ENCODE measurements around the gene DOCK1.
"Not testable (repeated sequence)": the region's sequence is repeated elsewhere in the genome, so short reads cannot be mapped to it uniquely, and the experiment has no call there.

Gene DOCK1

DNA sequence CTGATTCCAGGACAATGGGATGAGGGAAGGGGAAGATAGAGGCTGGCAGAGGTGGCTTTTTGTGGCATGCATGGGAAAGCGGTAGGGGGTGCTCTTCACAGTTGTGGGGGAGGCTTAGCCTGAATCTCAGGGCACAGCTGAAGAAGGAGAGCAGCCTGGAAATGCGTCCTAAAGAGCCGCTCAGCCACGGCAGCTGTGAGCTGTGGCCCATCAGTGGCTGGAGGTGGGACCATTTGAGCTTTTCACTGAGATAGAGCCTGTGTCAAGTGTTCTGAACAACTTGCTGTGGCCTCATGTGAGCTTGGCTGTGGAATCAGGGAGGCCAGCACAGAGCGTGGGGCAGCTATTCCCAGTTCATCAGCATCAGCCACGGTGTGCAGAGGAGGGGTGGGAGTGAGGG lies 391.5 kb downstream of the DOCK1 start:
- no peak for DNase-seq

- no peak for DNase-seq
Measured at GRCh38 chr10:127298381-127298780, 393.2 kb downstream of the DOCK1 start.

GRCh38 chr10:127299192-127299591 lies 394.0 kb downstream of the DOCK1 start:
- DNase-seq: not testable (repeated sequence)

DNA sequence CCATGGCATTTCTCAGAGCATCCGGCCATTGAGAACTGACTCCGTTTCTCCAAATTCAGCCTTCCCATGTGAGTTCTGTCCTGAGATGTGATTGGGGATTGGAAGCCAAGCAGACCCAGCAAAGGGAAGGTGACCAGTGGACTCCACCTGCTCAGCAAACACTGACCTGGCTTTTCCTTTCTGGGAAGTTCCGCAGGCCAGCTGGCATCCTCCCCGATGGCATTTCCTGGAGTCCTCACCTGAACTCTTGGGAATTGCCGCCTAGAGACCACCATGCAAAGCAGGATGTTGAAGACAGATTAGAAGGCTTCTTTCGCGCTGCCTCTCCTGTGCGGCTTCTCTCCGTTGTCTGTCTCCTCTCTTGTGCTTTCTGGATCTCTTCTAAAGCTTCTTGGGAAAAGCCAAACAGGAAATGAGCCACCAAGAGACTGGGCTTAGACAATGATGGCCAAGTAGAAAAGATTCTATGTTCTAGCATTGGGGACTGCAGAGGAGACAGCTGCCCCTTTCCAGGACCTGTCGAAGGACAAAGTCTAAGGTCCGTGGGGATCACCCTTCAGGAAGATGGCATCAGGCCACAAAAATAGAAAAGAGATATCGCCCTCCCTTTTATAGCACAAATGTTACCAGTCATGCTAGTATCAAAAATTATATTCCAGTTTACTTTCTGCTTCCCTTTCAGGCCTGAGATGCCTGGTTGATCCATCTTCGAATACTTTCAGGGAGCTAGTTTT lies 394.9 kb downstream of the DOCK1 start:
- no peak for DNase-seq

DNA sequence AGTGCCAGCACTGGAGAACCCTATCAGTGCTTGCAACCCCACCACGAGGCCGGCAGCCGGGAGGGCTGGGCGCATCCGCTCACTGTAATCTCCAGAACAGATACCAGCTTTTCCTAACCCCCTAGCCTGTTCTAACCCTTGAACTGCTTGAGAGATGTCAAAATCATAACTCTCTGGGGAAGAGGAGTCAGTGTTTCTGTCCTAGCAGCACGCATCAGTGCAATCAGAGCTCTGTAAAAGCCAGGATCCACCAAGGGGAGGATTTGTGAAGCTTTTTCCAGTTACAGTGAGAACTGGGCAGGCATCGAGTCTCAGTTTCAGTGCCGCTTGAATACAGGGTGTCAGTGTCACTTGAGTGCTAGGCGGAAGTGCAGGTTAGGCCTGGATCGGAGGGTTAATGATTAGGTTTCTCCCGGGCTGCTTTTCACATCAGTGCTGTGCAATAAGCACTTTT lies 395.7 kb downstream of the DOCK1 start:
- DNase-seq: no peak

- DNase-seq: no peak
Measured at GRCh38 chr10:127302343-127302742, 397.1 kb downstream of the DOCK1 start.

GRCh38 chr10:127303105-127303504 lies 397.9 kb downstream of the DOCK1 start:
- no peak for DNase-seq

- DNase-seq: no peak
Measured at GRCh38 chr10:127303746-127304145, 398.5 kb downstream of the DOCK1 start.

GRCh38 chr10:127306479-127306878 lies 401.3 kb downstream of the DOCK1 start:
- DNase-seq: no peak

- no peak for DNase-seq
Measured at GRCh38 chr10:127307338-127307737, 402.1 kb downstream of the DOCK1 start.

GRCh38 chr10:127308031-127308430 lies 402.8 kb downstream of the DOCK1 start:
- no peak for DNase-seq

DNA sequence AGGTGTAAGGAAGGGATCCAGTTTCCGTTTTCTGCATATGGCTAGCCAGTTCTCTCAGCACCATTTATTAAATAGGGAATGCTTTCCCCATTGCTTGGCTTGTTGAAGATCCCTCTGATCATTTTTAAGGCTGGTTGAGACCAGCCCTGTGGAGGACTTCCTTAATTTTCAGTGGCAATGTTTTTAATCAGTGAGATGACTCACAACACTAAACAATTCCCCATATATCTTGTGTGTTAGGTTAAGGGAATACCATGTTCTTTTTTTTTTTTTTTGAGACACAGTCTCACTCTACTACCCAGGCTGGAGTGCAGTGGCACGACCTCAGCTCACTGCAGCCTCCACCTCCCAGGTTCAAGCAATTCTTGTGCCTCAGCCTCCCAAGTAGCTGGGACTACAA lies 404.4 kb downstream of the DOCK1 start:
- not testable (repeated sequence) for DNase-seq

DNA sequence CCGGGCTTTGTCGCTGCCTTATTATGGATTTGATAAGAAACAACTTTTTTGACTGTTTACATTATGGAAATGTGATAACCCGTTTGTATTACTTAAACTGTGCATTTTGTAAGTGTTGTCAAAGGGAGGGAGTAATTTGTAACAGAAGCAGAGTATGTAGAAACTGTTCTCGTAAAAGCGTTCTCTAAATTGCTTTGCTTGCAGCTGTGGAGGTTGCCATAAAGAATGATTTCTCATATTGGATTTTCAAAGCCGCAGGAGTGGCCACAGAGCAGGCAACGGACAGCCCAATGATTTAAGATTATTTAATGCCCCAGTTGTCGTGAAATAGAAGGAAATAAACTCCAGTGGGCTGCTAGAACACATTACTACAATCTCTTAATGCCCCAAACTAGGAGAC lies 405.2 kb downstream of the DOCK1 start:
- no peak for DNase-seq

- no peak for DNase-seq
Measured at GRCh38 chr10:127310923-127311322, 405.7 kb downstream of the DOCK1 start.

DNA sequence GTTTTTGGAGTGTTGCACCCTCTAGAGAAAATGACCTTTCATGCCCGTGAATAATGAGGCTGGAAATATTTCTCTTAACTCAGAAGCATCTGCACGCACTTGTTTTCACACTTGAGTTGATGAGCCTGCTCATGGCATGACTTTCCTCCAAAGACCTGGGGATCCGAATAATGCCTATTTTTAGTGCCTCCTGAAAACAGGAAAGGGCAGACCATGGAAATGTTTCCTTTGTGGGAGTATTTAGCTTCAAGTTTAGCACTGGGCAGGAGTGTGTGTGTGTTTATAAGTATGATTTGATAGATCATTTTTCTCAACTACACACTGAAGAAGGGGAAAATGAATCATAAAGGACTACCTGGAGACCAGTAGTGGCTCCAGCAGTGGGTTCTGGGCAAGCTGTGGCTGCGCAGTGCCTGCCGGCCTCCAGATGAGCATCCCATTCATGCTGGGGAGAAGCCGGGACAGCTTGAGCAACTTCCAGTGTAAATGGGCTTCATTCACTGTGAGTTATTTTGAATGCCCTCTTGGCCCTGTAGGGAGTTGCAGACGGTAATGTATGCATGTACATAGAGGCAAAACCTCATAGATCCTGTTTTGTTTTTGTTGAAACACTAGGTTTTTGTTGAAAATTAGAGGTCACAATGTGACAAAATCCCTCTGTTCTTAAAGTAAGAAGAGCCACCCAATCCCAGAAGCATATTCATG lies 408.9 kb downstream of the DOCK1 start:
- DNase-seq: no peak

GRCh38 chr10:127314797-127315196 lies 409.6 kb downstream of the DOCK1 start:
- DNase-seq: no peak

GRCh38 chr10:127315888-127316287 lies 410.7 kb downstream of the DOCK1 start:
- DNase-seq: no peak

- DNase-seq: no peak
Measured at GRCh38 chr10:127318396-127318795, 413.2 kb downstream of the DOCK1 start.

DNA sequence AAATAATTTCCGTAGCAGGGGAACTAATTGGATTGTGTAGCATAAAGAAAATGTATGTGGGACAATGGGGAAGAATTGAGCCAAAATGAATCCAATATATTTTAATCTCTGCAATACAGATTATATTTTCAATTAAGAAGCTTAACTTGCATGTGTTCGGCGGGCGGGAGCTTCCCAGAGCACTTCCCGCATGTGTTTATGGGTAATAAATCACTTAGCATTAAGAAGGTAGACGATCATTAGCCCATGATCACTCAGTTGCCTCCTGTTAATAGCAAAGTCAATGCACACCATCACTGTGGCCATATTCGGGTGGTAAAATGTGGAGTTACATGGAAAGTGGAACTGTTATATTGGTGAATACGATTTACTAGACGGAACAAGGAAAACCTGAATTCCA lies 414.0 kb downstream of the DOCK1 start:
- no peak for DNase-seq

DNA sequence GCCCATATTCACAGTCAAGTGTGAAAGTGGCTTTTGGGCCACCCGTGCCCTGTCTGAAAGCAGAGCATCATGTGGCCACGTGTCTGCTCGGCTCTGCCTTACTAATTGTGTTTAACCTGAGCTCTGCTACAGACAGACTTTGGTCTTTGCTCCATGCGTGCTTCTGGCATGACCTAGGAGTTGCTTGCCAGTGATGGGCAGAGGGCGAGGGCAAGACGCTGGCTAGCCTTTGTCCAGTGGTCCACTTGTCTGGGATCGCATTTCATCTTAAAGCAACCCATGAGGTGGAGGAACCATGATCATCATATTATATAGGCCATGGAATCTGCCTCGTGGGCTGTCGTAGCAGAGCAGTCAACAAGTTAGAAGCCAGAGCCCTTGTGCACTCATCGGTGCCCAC lies 414.5 kb downstream of the DOCK1 start:
- no peak for DNase-seq

DNA sequence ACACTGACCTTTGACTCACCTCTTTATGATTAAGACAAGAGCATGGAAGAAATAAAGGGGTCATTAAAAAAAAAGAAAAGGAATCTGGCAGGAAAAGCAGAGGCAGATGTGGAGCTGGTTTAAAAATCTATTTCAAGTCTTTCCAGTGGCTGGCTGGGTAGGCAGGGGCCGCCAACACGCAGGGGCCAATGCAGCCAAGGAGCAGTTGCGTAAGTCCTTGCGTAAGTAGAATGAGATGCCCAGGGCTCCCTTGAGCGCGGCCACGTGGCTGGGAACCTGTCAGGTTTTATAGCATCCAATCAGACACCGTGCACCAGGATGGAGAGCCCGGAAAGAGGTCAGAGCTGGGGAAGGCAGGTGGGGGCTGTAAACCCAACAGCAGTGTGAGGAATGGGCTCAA lies 414.9 kb downstream of the DOCK1 start:
- no peak for DNase-seq

DNA sequence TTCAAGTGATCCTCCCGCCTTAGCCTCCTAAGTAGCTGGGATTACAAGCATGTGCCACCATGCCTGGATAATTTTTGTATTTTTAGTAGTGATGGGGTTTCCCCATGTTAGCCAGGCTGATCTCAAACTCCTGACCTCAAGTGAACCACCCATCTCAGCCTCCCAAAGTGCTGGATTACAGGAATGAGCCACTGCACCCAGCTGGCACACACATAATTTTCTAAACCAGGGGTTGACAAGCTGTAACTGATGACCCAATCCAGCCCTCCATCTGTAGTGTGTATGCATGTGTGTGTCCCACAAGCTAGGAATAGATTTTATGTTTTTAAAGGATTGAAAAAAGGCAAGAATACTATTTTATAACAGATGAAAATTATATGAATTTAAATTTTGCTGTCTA lies 417.1 kb downstream of the DOCK1 start:
- no peak for DNase-seq

DNA sequence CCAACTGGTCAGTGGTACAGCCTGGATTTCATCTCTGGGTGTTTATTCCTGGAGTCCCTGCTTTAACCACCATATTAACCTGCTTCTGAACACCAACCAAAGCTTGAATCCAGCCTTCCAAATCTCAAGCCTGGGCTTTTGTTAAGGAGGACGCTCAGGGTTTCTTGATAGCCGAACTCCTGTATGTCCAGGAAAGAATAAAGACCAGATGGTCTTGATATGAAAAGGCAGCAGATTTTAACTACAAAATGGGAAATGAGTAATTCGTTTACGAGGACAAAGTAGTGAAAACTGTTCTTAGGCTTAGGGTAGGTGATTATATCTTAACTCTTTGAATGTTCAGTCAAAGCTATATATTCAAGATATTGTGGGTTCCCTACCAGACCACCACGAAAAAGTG lies 420.3 kb downstream of the DOCK1 start:
- no peak for DNase-seq

GRCh38 chr10:127326883-127327282 lies 421.7 kb downstream of the DOCK1 start:
- no peak for DNase-seq

DNA sequence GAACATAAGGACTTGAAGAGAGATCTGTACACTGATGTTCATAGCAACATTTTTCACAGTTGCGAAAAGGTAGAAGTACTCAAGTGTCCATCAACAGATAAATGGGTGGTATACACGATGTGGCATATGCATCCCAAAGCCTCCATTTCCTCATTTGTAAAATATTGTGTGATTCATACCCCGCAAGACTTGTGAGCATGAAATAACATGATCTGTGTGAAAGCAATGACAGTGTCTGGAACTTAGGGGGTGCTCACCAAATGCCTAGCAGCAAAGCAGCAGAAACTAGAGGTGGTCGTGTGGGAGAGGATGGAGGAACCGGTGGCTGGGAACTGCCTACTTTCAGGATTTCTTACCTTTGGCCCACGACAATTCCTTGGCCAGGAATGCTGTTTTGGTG lies 426.5 kb downstream of the DOCK1 start:
- DNase-seq: no peak

Measured in NCI-H1105 (cell line).